ENCODE results near the gene MAP3K9. TPM values are rescaled to one million over a fixed set of nuclear protein-coding genes. Genes with fewer than 3 reads are reported as not detected.

The MAP3K9 gene
- total RNA-seq, 3 donors from 2014 or later: 0.16 to 6.3 (median 3.3) TPM

DNA sequence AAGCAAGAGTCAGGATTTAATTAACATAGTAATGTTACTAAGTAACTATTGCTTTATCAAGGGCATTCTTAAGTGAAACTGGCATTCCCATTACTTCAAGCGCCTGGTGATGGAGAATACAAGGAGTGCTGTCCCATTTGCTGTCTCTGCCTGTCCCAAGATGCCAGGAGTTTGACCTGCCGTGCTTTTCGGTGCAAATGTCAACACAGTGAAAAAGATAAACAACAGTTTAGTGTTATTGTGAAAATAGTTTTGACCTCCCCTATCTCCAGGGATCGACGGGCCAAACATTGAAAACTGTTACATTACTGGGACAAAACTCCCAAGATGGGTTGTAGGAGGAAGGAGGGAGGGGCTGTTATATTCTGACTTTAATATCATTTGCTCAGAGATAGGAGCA lies 92.8 kb downstream of the MAP3K9 start:
- intact Hi-C loops (cut with DNase I; ENCODE audit: low total_unique reads): loop anchor here (10.0 kb wide), 1 partner anchor 92 kb away; no protein-coding TSS in a partner anchor
- DNase-seq (ENCODE audit: low spot score in 2 of 2): no peak
- TF ChIP-seq POLR2A (IDR thresholded peaks at IDR 0.05) (no peak), POLR2AphosphoS5 (IDR thresholded peaks at IDR 0.05) (no peak)
- TF ChIP-seq, protein P1, sequence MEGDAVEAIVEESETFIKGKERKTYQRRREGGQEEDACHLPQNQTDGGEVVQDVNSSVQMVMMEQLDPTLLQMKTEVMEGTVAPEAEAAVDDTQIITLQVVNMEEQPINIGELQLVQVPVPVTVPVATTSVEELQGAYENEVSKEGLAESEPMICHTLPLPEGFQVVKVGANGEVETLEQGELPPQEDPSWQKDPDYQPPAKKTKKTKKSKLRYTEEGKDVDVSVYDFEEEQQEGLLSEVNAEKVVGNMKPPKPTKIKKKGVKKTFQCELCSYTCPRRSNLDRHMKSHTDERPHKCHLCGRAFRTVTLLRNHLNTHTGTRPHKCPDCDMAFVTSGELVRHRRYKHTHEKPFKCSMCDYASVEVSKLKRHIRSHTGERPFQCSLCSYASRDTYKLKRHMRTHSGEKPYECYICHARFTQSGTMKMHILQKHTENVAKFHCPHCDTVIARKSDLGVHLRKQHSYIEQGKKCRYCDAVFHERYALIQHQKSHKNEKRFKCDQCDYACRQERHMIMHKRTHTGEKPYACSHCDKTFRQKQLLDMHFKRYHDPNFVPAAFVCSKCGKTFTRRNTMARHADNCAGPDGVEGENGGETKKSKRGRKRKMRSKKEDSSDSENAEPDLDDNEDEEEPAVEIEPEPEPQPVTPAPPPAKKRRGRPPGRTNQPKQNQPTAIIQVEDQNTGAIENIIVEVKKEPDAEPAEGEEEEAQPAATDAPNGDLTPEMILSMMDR (IDR thresholded peaks at IDR 0.05): no peak
- Histone ChIP-seq H3K27me3 (no peaks in the 10 kb centered on the region), H3K9me3 (no peaks in the 10 kb centered on the region), H3K36me3 (no peaks in the 10 kb centered on the region), H3K4me3 (no peak overlapping the region), H3K27ac (no peak overlapping the region), H3K4me1 (no peaks in the 10 kb centered on the region)

- TF ChIP-seq POLR2AphosphoS5 (IDR thresholded peaks at IDR 0.05): no peak
- TF ChIP-seq, protein P1 (IDR thresholded peaks at IDR 0.05): peak; percentile 46 to 80 (median 57)
- H3K4me1 ChIP-seq: no peaks in the 10 kb centered on the region
Measured at GRCh38 chr14:70714055-70714550, 95.2 kb downstream of the MAP3K9 start.

GRCh38 chr14:70713511-70713916 lies 95.8 kb downstream of the MAP3K9 start:
- Histone ChIP-seq H3K27me3 (no peaks in the 10 kb centered on the region), H3K4me3 (no peak overlapping the region), H3K9me3 (no peaks in the 10 kb centered on the region), H3K27ac (peak overlapping the region; percentile 14 to 65), H3K4me1 (no peaks in the 10 kb centered on the region), H3K36me3 (no peaks in the 10 kb centered on the region)
- DNase-seq (ENCODE audit: low spot score in 2 of 2): no peak
- TF ChIP-seq, protein P1 (IDR thresholded peaks at IDR 0.05): no peak
- TF ChIP-seq POLR2AphosphoS5 (IDR thresholded peaks at IDR 0.05) (no peak), POLR2A (IDR thresholded peaks at IDR 0.05) (no peak)
- intact Hi-C loops (cut with DNase I; ENCODE audit: low total_unique reads): loop anchor here (10.0 kb wide), 1 partner anchor 89 kb away; no protein-coding TSS in a partner anchor

More at GRCh38 chr14:70714055-70714550, 95.2 kb downstream of the MAP3K9 start:
- DNase-seq (ENCODE audit: low spot score in 2 of 2): no peak
- Histone ChIP-seq H3K36me3 (no peaks in the 10 kb centered on the region), H3K4me3 (no peak overlapping the region), H3K27me3 (no peaks in the 10 kb centered on the region), H3K9me3 (no peaks in the 10 kb centered on the region), H3K27ac (no peak overlapping the region)
- intact Hi-C loops (cut with DNase I; ENCODE audit: low total_unique reads): loop anchor here (10.0 kb wide), 1 partner anchor 89 kb away; no protein-coding TSS in a partner anchor

DNA sequence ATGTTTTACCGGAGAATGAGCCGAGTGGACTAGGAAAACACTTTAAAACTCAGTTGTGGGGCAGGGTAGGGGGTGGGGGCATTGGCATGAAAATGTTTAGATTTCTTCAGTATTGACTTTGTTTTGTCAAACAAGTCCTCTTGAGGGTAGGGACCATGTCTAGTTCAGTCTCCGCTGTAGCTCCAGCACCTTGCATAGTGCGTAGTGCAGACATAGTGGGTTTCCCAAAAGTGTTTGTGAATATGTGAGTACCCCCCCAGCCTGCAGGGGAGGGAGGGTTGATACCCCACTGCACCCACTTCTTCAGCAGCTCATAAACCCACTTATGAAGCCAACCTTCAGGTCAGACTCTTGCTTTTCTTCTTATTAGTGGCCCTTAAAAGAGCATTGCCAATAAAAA lies 96.2 kb downstream of the MAP3K9 start:
- H3K27ac ChIP-seq: peak overlapping the region in 1 of 2 donors; percentile 65
- no peaks in the 10 kb centered on the region for H3K9me3 ChIP-seq
- intact Hi-C loops (cut with DNase I; ENCODE audit: low total_unique reads): loop anchor here (10.0 kb wide), 1 partner anchor 88 kb away; no protein-coding TSS in a partner anchor
- H3K4me1 ChIP-seq: no peaks in the 10 kb centered on the region
- DNase-seq (ENCODE audit: low spot score in 2 of 2): no peak
- no peaks in the 10 kb centered on the region for H3K27me3 ChIP-seq
- TF ChIP-seq, protein P1 (IDR thresholded peaks at IDR 0.05): no peak
- TF ChIP-seq POLR2AphosphoS5 (IDR thresholded peaks at IDR 0.05) (no peak), POLR2A (IDR thresholded peaks at IDR 0.05) (no peak)
- H3K36me3 ChIP-seq: no peaks in the 10 kb centered on the region
- H3K4me3 ChIP-seq: no peak overlapping the region

DNA sequence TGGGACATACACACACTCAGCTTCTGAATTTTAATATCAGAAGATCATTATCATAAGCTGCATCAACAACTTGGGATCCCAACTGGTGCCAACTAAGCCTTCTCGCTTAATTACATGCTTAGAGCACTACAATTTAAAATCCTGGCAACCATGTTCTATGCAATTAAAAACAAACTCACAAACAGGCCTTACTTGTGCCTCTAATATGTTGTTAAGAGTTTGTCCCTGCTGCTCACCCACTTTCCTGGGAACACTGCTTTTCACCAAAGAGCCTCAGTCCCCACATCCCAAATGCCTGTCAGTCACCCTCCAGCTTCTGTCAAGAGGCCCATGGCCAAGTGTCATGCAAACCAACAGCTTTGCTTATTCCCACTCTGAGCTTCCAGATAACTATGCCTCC lies 97.9 kb downstream of the MAP3K9 start:
- Histone ChIP-seq H3K27ac (no peak overlapping the region), H3K27me3 (no peaks in the 10 kb centered on the region), H3K4me1 (no peaks in the 10 kb centered on the region), H3K36me3 (no peaks in the 10 kb centered on the region), H3K9me3 (no peaks in the 10 kb centered on the region), H3K4me3 (no peak overlapping the region)
- intact Hi-C loops (cut with DNase I; ENCODE audit: low total_unique reads): loop anchor here (10.0 kb wide), 1 partner anchor 87 kb away; no protein-coding TSS in a partner anchor
- DNase-seq (ENCODE audit: low spot score in 2 of 2): no peak
- no peak for TF ChIP-seq POLR2A (IDR thresholded peaks at IDR 0.05)
- TF ChIP-seq, protein P1 (IDR thresholded peaks at IDR 0.05): no peak
- no peak for TF ChIP-seq POLR2AphosphoS5 (IDR thresholded peaks at IDR 0.05)
